ENCODE data around the gene CCDC6. TPM values are rescaled to one million over a fixed set of nuclear protein-coding genes. Genes with fewer than 3 reads are reported as not detected.

The CCDC6 gene
- total and polyA plus RNA-seq, 2 experiments from 2014 or later, result 22.3 to 49.8 TPM

DNA sequence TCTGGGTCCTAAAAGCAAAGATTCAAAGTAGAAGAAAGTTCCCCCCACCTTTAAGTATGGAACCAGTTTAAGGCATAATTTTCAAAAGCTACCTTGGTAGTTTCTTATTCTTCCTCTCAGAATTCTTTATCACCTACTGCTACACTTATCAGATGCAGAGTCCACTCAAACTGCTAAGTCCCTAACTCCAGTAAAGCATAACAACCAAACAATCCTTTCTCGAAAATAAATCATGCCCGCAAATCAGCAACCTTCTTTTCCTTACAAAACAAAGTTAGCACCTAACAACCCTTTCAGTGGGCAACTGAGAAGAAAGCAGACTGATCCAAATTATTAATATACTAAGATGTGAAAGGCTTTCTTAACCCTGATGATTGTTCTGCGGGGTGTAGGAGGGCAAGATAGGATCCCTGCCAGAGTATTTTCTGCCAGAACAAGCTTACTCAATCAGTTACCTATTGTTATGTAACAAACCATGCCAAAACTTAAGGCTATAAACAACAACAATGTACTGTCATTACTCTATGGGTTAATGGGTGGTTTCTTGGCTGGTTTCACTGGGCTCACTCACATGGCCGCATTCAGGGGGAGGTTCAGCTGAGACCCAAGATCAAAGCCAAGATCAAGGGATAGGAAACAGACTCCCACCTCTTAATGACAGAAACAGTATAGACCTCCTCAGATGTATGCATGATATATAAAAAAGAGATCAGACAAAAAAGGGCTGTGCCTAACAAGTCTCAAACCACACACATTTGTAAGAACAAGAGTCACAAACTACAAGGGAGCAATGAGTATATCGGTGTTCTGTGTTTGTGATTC is 42.0 kb downstream of the CCDC6 start:
- H3K79me2 ChIP-seq, result peaks cover 100% of the 10 kb centered on the region
- no peaks in the 10 kb centered on the region for H3K9me3 ChIP-seq (ENCODE audit: low read depth)
- no peaks in the 10 kb centered on the region for H3K9me2 ChIP-seq (replicated peaks; ENCODE audit: insufficient read depth)
- TF ChIP-seq EZH2 (IDR thresholded peaks at IDR 0.05; ENCODE audit: borderline replicate concordance) (no peak), EZH2phosphoT487 (IDR thresholded peaks at IDR 0.05; ENCODE audit: low read depth, severe bottlenecking, unreplicated experiment) (no peak)
- TF ChIP-seq, protein P1, sequence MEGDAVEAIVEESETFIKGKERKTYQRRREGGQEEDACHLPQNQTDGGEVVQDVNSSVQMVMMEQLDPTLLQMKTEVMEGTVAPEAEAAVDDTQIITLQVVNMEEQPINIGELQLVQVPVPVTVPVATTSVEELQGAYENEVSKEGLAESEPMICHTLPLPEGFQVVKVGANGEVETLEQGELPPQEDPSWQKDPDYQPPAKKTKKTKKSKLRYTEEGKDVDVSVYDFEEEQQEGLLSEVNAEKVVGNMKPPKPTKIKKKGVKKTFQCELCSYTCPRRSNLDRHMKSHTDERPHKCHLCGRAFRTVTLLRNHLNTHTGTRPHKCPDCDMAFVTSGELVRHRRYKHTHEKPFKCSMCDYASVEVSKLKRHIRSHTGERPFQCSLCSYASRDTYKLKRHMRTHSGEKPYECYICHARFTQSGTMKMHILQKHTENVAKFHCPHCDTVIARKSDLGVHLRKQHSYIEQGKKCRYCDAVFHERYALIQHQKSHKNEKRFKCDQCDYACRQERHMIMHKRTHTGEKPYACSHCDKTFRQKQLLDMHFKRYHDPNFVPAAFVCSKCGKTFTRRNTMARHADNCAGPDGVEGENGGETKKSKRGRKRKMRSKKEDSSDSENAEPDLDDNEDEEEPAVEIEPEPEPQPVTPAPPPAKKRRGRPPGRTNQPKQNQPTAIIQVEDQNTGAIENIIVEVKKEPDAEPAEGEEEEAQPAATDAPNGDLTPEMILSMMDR (IDR thresholded peaks at IDR 0.05; ENCODE audit: poor library complexity), result no peak
- WGBS (ENCODE audit: low lambda C conversion rate, missing lambda C conversion rate), result 72% methylated on average over 5 of the region's 5 CpGs
- no peak overlapping the region for H2AFZ ChIP-seq
- H3K4me2 ChIP-seq, result no peak overlapping the region
- no peaks in the 10 kb centered on the region for H3K27me3 ChIP-seq
- H3K4me3 ChIP-seq, result no peak overlapping the region
- H4K20me1 ChIP-seq (ENCODE audit: insufficient read depth, poor library complexity, severe bottlenecking), result peaks cover 75% of the 10 kb centered on the region
- DNase-seq (ENCODE audit: low spot score), result no peak
- peaks cover 5% of the 10 kb centered on the region for H3K4me1 ChIP-seq (ENCODE audit: insufficient read depth)
- H3K36me3 ChIP-seq (replicated peaks; ENCODE audit: insufficient read depth, low read depth), result no peaks in the 10 kb centered on the region
- H3K27ac ChIP-seq, result no peak overlapping the region

DNA sequence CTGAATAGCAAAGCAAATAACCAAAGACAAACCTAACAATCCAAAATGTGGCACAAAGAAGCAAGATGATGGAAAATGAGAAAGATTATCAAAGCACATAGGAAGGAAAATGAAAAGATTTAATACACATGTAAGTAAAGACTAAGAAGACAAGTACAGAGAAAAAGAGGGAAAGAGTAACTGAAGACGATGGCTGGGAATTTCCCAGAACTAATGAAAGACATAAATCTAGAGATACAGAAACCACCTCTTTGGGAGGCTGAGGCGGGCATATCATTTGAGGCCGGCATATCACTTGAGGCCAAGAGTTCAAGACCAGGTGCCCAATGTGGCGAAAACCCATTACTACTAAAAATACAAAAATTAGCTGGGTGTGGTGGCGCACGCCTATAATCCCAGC is 46.8 kb downstream of the CCDC6 start:
- H3K36me3 ChIP-seq (replicated peaks; ENCODE audit: insufficient read depth, low read depth), result no peaks in the 10 kb centered on the region
- DNase-seq (ENCODE audit: low spot score), result no peak
- no peak overlapping the region for H3K4me3 ChIP-seq
- no peaks in the 10 kb centered on the region for H3K9me2 ChIP-seq (replicated peaks; ENCODE audit: insufficient read depth)
- H3K79me2 ChIP-seq, result peaks cover 100% of the 10 kb centered on the region
- WGBS (ENCODE audit: low lambda C conversion rate, missing lambda C conversion rate), result 98% methylated on average over 6 of the region's 6 CpGs
- no peaks in the 10 kb centered on the region for H3K9me3 ChIP-seq (ENCODE audit: low read depth)
- no peak overlapping the region for H3K4me2 ChIP-seq
- H4K20me1 ChIP-seq (ENCODE audit: insufficient read depth, poor library complexity, severe bottlenecking), result peaks cover 54% of the 10 kb centered on the region
- H3K27me3 ChIP-seq, result no peaks in the 10 kb centered on the region
- H3K4me1 ChIP-seq (ENCODE audit: insufficient read depth), result no peaks in the 10 kb centered on the region
- TF ChIP-seq, protein P1 (IDR thresholded peaks at IDR 0.05; ENCODE audit: poor library complexity), result no peak
- TF ChIP-seq EZH2 (IDR thresholded peaks at IDR 0.05; ENCODE audit: borderline replicate concordance) (no peak), EZH2phosphoT487 (IDR thresholded peaks at IDR 0.05; ENCODE audit: low read depth, severe bottlenecking, unreplicated experiment) (no peak)
- H2AFZ ChIP-seq, result no peak overlapping the region
- H3K27ac ChIP-seq, result no peak overlapping the region

DNA sequence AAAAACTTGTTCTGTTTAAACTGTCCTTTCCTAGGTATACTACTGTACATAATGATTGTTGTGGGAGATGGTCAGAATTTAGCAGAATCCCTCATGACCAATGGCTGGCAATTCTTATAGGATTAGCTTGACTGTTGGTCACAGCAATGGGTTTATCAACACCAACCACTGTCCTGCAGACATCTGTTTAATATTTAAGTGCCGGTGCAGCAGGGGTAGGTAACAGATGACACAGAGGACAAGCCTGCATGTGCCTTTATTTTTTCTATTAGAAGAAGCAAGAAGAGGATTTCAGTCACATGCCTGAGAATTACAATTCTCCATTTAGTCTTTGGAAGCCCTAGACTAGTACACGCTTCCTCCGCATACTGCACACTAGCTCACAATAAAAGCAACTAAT is 48.4 kb downstream of the CCDC6 start:
- Histone ChIP-seq H4K20me1 (ENCODE audit: insufficient read depth, poor library complexity, severe bottlenecking) (peaks cover 38% of the 10 kb centered on the region), H3K27ac (no peak overlapping the region), H3K79me2 (peaks cover 100% of the 10 kb centered on the region), H3K4me2 (no peak overlapping the region), H3K27me3 (no peaks in the 10 kb centered on the region), H3K9me2 (replicated peaks; ENCODE audit: insufficient read depth) (no peaks in the 10 kb centered on the region), H3K4me3 (no peak overlapping the region), H2AFZ (no peak overlapping the region), H3K36me3 (replicated peaks; ENCODE audit: insufficient read depth, low read depth) (no peaks in the 10 kb centered on the region), H3K4me1 (ENCODE audit: insufficient read depth) (no peaks in the 10 kb centered on the region), H3K9me3 (ENCODE audit: low read depth) (no peaks in the 10 kb centered on the region)
- WGBS (ENCODE audit: low lambda C conversion rate, missing lambda C conversion rate), result 88% methylated on average over 3 of the region's 3 CpGs
- DNase-seq (ENCODE audit: low spot score), result no peak
- no peak for TF ChIP-seq EZH2phosphoT487 (IDR thresholded peaks at IDR 0.05; ENCODE audit: low read depth, severe bottlenecking, unreplicated experiment)
- TF ChIP-seq, protein P1 (IDR thresholded peaks at IDR 0.05; ENCODE audit: poor library complexity), result no peak
- TF ChIP-seq EZH2 (IDR thresholded peaks at IDR 0.05; ENCODE audit: borderline replicate concordance), result no peak
